SKM-1 (cell line): ENCODE results near the gene NCOA7.
"Not testable (repeated sequence)": the region's sequence is repeated elsewhere in the genome, so short reads cannot be mapped to it uniquely, and the experiment has no call there.

ENCODE experiments used
- DNase-seq: peaks from one replicate; lab custom pipeline; 2025; ENCODE audit not compliant: unreplicated experiment; lab: John Stamatoyannopoulos, UW

NCOA7 gene

GRCh38 chr6:125918230-125918629 lies 127.5 kb downstream of the NCOA7 start:
- no peak for DNase-seq

- DNase-seq: peak; percentile 76
Measured at GRCh38 chr6:125918681-125919566, 128.2 kb downstream of the NCOA7 start.

GRCh38 chr6:125919618-125920017 lies 128.9 kb downstream of the NCOA7 start:
- no peak for DNase-seq

GRCh38 chr6:125922322-125922860 lies 131.6 kb downstream of the NCOA7 start:
- DNase-seq: no peak

- no peak for DNase-seq
Measured at GRCh38 chr6:125923366-125923877, 132.7 kb downstream of the NCOA7 start.

- DNase-seq: no peak
Measured at GRCh38 chr6:125924169-125924568, 133.4 kb downstream of the NCOA7 start.

GRCh38 chr6:125924697-125925358 lies 134.1 kb downstream of the NCOA7 start:
- no peak for DNase-seq

- DNase-seq: no peak
Measured at GRCh38 chr6:125926711-125927110, 136.0 kb downstream of the NCOA7 start.

GRCh38 chr6:125927761-125928160 lies 137.0 kb downstream of the NCOA7 start:
- no peak for DNase-seq

- DNase-seq: no peak
Measured at GRCh38 chr6:125930765-125931418, 140.1 kb downstream of the NCOA7 start.

GRCh38 chr6:125931733-125932450 lies 141.1 kb downstream of the NCOA7 start:
- no peak for DNase-seq

GRCh38 chr6:125932451-125932795 lies 141.7 kb downstream of the NCOA7 start:
- DNase-seq: no peak

GRCh38 chr6:125935520-125935919 lies 144.8 kb downstream of the NCOA7 start:
- DNase-seq: not testable (repeated sequence)

- no peak for DNase-seq
Measured at GRCh38 chr6:125939026-125939425, 148.3 kb downstream of the NCOA7 start.

- DNase-seq: no peak
Measured at GRCh38 chr6:125939791-125940190, 149.0 kb downstream of the NCOA7 start.

- DNase-seq: no peak
Measured at GRCh38 chr6:125940247-125941041, 149.7 kb downstream of the NCOA7 start.

GRCh38 chr6:125942672-125943527 lies 152.1 kb downstream of the NCOA7 start:
- DNase-seq: no peak

GRCh38 chr6:125943528-125944433 lies 153.0 kb downstream of the NCOA7 start:
- DNase-seq: no peak
